ENCODE measurements around the gene NAA11.

NAA11 gene

GRCh38 chr4:79315891-79316290, 10.0 kb downstream of the NAA11 start:
- no peak for DNase-seq (ENCODE audit: low read depth)
- TF ChIP-seq, protein P1, sequence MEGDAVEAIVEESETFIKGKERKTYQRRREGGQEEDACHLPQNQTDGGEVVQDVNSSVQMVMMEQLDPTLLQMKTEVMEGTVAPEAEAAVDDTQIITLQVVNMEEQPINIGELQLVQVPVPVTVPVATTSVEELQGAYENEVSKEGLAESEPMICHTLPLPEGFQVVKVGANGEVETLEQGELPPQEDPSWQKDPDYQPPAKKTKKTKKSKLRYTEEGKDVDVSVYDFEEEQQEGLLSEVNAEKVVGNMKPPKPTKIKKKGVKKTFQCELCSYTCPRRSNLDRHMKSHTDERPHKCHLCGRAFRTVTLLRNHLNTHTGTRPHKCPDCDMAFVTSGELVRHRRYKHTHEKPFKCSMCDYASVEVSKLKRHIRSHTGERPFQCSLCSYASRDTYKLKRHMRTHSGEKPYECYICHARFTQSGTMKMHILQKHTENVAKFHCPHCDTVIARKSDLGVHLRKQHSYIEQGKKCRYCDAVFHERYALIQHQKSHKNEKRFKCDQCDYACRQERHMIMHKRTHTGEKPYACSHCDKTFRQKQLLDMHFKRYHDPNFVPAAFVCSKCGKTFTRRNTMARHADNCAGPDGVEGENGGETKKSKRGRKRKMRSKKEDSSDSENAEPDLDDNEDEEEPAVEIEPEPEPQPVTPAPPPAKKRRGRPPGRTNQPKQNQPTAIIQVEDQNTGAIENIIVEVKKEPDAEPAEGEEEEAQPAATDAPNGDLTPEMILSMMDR (IDR thresholded peaks at IDR 0.05; ENCODE audit: insufficient read depth, low read depth, low read length, missing control alignments) = no peak
- H3K4me3 ChIP-seq (ENCODE audit: low read depth, low read length) = no peak overlapping the region

- H3K4me3 ChIP-seq (ENCODE audit: low read depth, low read length) = no peak overlapping the region
- DNase-seq (ENCODE audit: low read depth) = no peak
- TF ChIP-seq, protein P1 (IDR thresholded peaks at IDR 0.05; ENCODE audit: insufficient read depth, low read depth, low read length, missing control alignments) = no peak
Measured at GRCh38 chr4:79311279-79311678, 14.6 kb downstream of the NAA11 start.

DNA sequence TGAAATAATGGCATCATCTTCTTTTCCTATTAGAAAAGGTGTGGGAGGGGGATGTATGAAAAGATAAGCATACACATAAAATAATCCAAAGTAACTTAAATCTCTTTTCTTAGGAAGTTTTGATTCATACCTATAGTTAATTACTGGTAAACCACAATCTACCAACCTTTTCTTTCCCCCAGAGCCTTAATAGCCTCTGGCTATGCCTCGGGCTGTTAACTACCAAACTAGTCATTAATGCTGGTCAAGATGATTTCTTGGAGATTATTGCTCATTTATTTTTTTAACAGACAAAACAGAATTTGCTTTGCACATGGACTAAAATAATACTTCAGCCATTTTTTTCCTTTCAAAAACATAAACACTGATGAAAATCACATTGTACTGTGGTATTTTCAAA, 16.9 kb downstream of the NAA11 start:
- no peak overlapping the region for H3K4me3 ChIP-seq (ENCODE audit: low read depth, low read length)
- TF ChIP-seq, protein P1 (IDR thresholded peaks at IDR 0.05; ENCODE audit: insufficient read depth, low read depth, low read length, missing control alignments) = no peak
- DNase-seq (ENCODE audit: low read depth) = no peak

- no peak for DNase-seq (ENCODE audit: low read depth)
- H3K4me3 ChIP-seq (ENCODE audit: low read depth, low read length) = no peak overlapping the region
- TF ChIP-seq, protein P1 (IDR thresholded peaks at IDR 0.05; ENCODE audit: insufficient read depth, low read depth, low read length, missing control alignments) = no peak
Measured at GRCh38 chr4:79308137-79308536, 17.7 kb downstream of the NAA11 start.

DNA sequence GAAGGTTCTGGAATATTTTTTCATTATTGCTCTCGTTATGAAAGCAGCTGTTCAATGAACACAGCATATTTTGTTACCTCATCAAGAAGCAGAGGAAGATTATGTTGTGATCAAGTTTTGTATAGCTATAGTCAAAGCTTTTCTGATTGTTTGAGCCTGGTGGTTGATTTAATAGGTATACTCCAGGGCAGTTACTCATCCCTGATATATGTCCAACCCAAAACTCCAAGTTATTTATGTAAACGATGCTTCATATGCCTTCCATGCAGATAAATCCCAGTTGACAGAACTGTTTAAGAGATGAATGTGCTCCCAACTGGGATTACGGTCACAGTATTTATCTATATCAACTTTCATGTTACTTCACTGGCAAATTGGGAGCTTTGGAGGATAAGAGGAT, 19.1 kb downstream of the NAA11 start:
- H3K4me3 ChIP-seq (ENCODE audit: low read depth, low read length) = no peak overlapping the region
- TF ChIP-seq, protein P1 (IDR thresholded peaks at IDR 0.05; ENCODE audit: insufficient read depth, low read depth, low read length, missing control alignments) = no peak
- no peak for DNase-seq (ENCODE audit: low read depth)

DNA sequence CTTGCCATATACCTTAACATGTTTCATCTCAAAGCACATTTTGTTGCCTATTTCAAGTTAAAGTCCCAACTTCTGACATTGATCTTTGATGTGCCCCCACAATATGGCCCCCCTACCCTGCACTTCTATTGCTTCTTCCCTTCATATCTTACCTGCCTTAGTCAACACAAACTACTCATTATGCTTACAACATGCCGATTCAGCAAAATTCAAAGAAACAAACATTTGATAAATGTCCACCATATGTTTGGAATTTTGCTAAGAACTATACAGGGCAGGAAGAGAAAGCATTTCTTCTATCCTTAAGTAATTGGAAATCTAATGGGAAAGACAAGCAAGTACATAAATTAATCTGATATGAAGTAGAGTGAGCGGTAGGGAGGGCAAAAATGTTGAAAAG, 25.6 kb downstream of the NAA11 start:
- no peak for DNase-seq (ENCODE audit: low read depth)
- TF ChIP-seq, protein P1 (IDR thresholded peaks at IDR 0.05; ENCODE audit: insufficient read depth, low read depth, low read length, missing control alignments) = no peak
- H3K4me3 ChIP-seq (ENCODE audit: low read depth, low read length) = no peak overlapping the region

GRCh38 chr4:79298484-79298883, 27.4 kb downstream of the NAA11 start:
- TF ChIP-seq, protein P1 (IDR thresholded peaks at IDR 0.05; ENCODE audit: insufficient read depth, low read depth, low read length, missing control alignments) = no peak
- H3K4me3 ChIP-seq (ENCODE audit: low read depth, low read length) = no peak overlapping the region
- no peak for DNase-seq (ENCODE audit: low read depth)
